ENCODE data around the gene ULBP1. TPM values are rescaled to one million over a fixed set of nuclear protein-coding genes. Genes with fewer than 3 reads are reported as not detected.
A peak's percentile ranks its signal among the peaks of the same experiment; 100 is the strongest.
"Not testable (repeated sequence)": the region's sequence is repeated elsewhere in the genome, so short reads cannot be mapped to it uniquely, and the experiment has no call there.

The ULBP1 gene
- total and polyA plus RNA-seq, 12 donors, result 0.07 to 0.46 (median 0.23) TPM

DNA sequence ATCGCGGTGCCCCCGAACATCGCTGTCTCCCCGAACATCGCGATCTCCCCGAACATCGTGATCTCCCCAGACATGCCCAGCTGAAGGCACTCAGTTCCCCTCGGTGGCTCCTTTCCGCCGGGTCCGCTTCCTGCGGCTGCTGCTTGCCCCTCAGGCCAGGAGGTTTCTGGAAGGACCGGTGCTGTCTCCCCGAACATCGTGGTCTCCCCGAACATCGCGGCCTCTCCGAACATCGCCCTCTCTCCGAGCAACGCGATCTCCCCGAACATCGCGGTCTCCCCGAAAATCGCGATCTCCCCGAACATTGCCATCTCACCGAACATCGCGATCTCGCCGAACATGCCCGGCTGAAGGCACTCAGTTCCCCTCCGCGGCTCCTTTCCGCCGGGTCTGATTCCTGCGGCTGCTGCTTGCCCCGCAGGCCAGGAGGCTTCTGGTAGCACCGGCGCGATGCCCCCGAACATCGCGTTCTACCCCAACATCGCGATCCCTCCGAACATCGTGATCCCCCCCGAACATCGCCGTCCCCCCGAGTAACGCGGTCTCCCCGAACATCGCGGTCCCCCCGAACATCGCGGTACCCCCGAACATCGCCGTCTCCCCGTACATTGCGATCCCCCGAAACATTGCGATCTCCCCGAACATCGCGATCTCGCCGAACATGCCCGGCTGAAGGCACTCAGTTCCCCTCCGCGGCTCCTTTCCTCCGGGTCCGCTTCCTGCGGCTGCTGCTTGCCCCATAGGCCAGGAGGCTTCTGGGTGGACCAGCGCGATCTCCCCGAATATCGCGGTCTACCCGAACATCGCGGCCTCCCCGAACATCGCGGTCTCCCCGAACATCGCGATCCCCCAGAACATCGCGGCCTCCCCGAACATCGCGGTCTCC, 808 bp downstream of the ULBP1 start:
- peaks cover 19 to 97% (median 76%) of the 10 kb centered on the region in 7 donors for H3K27me3 ChIP-seq
- H3K27ac ChIP-seq, result no peak overlapping the region
- no peaks in the 10 kb centered on the region for H3K36me3 ChIP-seq
- H3K9me3 ChIP-seq, result no peaks in the 10 kb centered on the region
- H3K4me3 ChIP-seq, result peak overlapping the region; percentile 22 to 63 (median 54)
- peak in 3 of 8 donors; percentile 10 to 21 (median 18) for ATAC-seq
- TF ChIP-seq, protein P1, sequence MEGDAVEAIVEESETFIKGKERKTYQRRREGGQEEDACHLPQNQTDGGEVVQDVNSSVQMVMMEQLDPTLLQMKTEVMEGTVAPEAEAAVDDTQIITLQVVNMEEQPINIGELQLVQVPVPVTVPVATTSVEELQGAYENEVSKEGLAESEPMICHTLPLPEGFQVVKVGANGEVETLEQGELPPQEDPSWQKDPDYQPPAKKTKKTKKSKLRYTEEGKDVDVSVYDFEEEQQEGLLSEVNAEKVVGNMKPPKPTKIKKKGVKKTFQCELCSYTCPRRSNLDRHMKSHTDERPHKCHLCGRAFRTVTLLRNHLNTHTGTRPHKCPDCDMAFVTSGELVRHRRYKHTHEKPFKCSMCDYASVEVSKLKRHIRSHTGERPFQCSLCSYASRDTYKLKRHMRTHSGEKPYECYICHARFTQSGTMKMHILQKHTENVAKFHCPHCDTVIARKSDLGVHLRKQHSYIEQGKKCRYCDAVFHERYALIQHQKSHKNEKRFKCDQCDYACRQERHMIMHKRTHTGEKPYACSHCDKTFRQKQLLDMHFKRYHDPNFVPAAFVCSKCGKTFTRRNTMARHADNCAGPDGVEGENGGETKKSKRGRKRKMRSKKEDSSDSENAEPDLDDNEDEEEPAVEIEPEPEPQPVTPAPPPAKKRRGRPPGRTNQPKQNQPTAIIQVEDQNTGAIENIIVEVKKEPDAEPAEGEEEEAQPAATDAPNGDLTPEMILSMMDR (IDR thresholded peaks at IDR 0.05), result no peak
- intact Hi-C loops (cut with DNase I), result no loop called here
- DNase-seq, result no peak
- 1 to 2% methylated on average over 100 to 103 of the region's 103 CpGs for WGBS, 2 donors
- peaks cover 0 to 29% (median 25%) of the 10 kb centered on the region in 9 donors for H3K4me1 ChIP-seq

DNA sequence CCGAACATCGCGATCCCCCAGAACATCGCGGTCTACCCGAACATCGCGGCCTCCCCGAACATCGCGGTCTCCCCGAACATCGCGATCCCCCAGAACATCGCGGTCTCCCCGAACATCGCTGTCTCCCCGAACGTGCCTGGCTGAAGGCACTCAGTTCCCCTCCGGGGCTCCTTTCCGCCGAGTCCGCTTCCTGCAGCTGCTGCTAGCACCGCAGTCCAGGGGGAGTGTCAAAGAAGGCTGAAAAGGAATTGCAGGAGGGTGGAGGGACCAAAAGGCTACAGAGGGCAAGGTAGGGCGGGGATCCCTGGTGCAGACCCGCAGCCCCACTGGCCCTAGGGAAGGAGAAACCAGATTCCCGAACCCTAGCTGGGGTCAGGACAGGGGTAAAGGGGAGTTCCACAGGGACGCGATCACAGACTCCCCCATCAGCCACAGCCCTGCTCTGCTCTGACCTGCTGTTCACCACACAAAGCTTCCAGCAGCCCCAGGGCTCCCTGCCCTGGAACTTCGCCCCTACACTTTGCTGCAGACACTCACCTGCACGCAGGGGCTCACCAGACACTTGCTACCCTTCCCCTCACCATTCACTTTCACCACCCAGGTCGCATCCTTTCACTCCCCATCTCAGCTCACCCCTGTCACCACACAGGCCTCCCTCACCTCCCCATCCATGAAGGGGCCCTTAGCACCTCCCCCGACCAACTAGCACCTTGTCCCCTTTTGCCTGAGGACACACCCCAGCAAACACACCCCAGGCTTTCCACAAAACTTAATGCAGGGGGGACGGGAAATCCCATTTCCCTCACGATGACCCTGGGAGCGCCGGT, 1.7 kb downstream of the ULBP1 start:
- intact Hi-C loops (cut with DNase I), result no loop called here
- DNase-seq, result no peak
- WGBS, 2 donors, result 13 to 14% methylated on average over 26 to 38 of the region's 38 CpGs
- Histone ChIP-seq H3K4me1 (peaks cover 0 to 29% (median 25%) of the 10 kb centered on the region in 9 donors), H3K27ac (no peak overlapping the region), H3K36me3 (no peaks in the 10 kb centered on the region), H3K27me3 (peaks cover 19 to 97% (median 80%) of the 10 kb centered on the region in 7 donors), H3K9me3 (no peaks in the 10 kb centered on the region), H3K4me3 (peak overlapping the region; percentile 22 to 63 (median 54))
- peak in 4 of 8 donors; percentile 26 to 48 (median 36) for ATAC-seq
- TF ChIP-seq, protein P1 (IDR thresholded peaks at IDR 0.05), result no peak

DNA sequence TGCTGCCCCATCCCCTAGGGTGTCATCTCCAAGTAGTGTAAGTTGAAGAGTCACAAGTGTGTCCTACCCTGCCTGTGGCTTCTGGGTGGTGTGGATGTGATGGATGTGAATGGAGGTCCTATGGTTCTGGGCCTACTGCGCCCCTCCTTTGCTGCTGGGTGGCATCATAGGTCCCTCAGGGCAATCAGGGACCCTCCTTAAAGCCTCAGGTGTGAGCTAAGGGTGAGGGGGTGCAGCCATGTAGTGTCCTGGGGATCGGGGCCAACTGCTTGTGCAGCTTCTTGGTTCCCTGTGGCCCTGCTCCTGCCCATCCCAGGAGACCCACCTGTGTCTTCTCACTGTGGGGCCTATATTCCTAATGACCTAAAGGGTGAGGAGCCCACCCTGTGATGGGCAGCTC, 2.6 kb downstream of the ULBP1 start:
- H3K27ac ChIP-seq; ATAC-seq; H3K36me3 ChIP-seq; H3K9me3 ChIP-seq; intact Hi-C loops (cut with DNase I); H3K4me3 ChIP-seq; DNase-seq: not testable (repeated sequence)
- WGBS, 2 donors, result 88% methylated on average over 2 of the region's 2 CpGs
- H3K27me3 ChIP-seq, result peaks cover 19 to 89% (median 76%) of the 10 kb centered on the region in 7 donors
- H3K4me1 ChIP-seq, result peaks cover 0 to 29% (median 25%) of the 10 kb centered on the region in 9 donors

DNA sequence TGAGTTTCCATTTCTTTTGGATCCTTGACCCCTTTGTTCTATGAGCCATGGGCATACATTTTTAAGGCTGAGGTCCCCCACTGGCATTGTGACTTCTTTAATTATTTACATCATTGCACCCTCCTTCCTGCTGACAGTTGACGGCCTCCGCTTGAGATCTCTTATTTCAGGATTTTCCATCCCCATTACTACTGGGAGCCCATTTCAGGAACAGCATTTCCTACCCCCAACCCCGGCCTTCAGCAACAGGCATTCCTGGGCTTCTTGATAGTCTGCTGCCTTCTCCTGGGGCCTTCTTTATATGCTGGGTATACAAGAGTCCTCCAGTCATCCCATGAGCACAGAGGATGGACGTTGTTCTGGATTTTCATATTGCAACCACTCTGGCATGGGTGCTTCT, 3.8 kb downstream of the ULBP1 start:
- Histone ChIP-seq H3K4me1 (peaks cover 0 to 29% (median 25%) of the 10 kb centered on the region in 9 donors), H3K4me3 (no peak overlapping the region), H3K36me3 (no peaks in the 10 kb centered on the region), H3K27me3 (peaks cover 19 to 88% (median 67%) of the 10 kb centered on the region in 7 donors), H3K27ac (no peak overlapping the region), H3K9me3 (no peaks in the 10 kb centered on the region)
- 80 to 92% methylated on average over 4 of the region's 4 CpGs for WGBS, 2 donors
- TF ChIP-seq, protein P1 (IDR thresholded peaks at IDR 0.05), result no peak
- ATAC-seq (no peak), DNase-seq (no peak)
- intact Hi-C loops (cut with DNase I), result no loop called here

DNA sequence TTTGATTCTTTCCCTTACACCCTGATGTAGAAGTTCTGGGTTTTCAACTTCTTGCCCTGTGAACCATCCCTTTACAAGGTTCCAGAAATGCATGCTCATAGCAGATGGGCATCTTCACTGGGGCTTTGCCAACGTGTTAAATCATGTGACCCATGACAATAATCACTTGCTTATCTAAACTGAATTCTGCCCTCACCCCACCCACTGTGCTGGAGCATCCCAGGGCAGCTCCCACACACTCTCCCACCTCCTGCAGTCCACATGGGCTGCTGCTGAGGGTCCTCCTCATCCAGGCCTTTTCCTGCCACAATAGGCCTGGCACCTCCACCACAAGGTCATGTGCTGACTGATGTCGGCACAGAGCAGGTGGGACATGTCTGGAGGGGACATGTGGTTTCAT, 4.3 kb downstream of the ULBP1 start:
- H3K27ac ChIP-seq; ATAC-seq; H3K36me3 ChIP-seq; H3K4me3 ChIP-seq; H3K9me3 ChIP-seq; DNase-seq; intact Hi-C loops (cut with DNase I): not testable (repeated sequence)
- 66 to 72% methylated on average over 2 of the region's 2 CpGs for WGBS, 2 donors
- Histone ChIP-seq H3K27me3 (peaks cover 19 to 85% (median 63%) of the 10 kb centered on the region in 7 donors), H3K4me1 (peaks cover 0 to 26% (median 24%) of the 10 kb centered on the region in 9 donors)

DNA sequence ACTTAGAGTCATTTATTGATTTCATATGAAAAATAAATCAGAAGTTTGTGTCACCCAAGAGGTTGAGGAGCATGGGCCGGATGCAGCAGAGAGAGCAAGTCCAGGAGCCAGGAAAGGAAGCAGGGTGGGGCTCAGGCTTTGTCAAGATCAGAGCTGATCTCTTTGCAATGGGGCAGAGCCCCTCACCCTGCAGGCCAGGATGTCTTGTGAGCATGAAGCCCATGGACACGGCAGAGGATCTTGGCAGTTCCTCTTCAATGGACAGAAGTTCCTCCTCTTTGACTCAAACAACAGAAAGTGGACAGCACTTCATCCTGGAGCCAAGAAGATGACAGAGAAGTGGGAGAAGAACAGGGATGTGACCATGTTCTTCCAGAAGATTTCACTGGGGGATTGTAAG, 5.2 kb downstream of the ULBP1 start:
- 69 to 73% methylated on average over 2 of the region's 2 CpGs for WGBS, 2 donors
- H3K36me3 ChIP-seq; DNase-seq; ATAC-seq; H3K27ac ChIP-seq; intact Hi-C loops (cut with DNase I); H3K9me3 ChIP-seq; H3K4me3 ChIP-seq: not testable (repeated sequence)
- Histone ChIP-seq H3K27me3 (peaks cover 17 to 85% (median 54%) of the 10 kb centered on the region in 7 donors), H3K4me1 (peaks cover 0 to 17% (median 16%) of the 10 kb centered on the region in 9 donors)

Data from heart right ventricle (tissue), 16 donors.